22Rv1 (cell line): ENCODE results near the gene OSBPL2.

ENCODE experiments used
- H3K27ac ChIP-seq: fragments of 450-650 bp; 2 replicates; pipeline ENCODE4 v1.5.1; 2017
- CTCF ChIP-seq: fragments of 450-650 bp; IDR thresholded peaks from 2 replicates; pipeline ENCODE4 v1.5.1; 2017; ENCODE audit warnings: mild to moderate bottlenecking
- ZFX ChIP-seq: fragments of 450-650 bp; IDR thresholded peaks from 2 replicates; pipeline ENCODE4 v1.6.1; 2017; ENCODE audit warnings: antibody characterized with exemption, borderline replicate concordance

The OSBPL2 gene

GRCh38 chr20:62269871-62270270 lies 31.6 kb downstream of the OSBPL2 start:
- TF ChIP-seq ZFX = no peak
- TF ChIP-seq CTCF = no peak
- no peak overlapping the region for H3K27ac ChIP-seq

- no peak for TF ChIP-seq ZFX
- TF ChIP-seq CTCF = no peak
- H3K27ac ChIP-seq = no peak overlapping the region
These were observed 33.9 kb downstream of the OSBPL2 start for GRCh38 chr20:62272200-62272599.

- H3K27ac ChIP-seq = no peak overlapping the region
- TF ChIP-seq CTCF (no peak), ZFX (no peak)
These were observed 35.1 kb downstream of the OSBPL2 start for GRCh38 chr20:62273416-62273815.

- TF ChIP-seq ZFX (no peak), CTCF (no peak)
- H3K27ac ChIP-seq = no peak overlapping the region
These were observed 36.1 kb downstream of the OSBPL2 start for GRCh38 chr20:62274332-62274950.

GRCh38 chr20:62275219-62275618 lies 36.9 kb downstream of the OSBPL2 start:
- H3K27ac ChIP-seq = no peak overlapping the region
- no peak for TF ChIP-seq ZFX
- no peak for TF ChIP-seq CTCF

GRCh38 chr20:62276439-62276838 lies 38.1 kb downstream of the OSBPL2 start:
- no peak overlapping the region for H3K27ac ChIP-seq
- TF ChIP-seq CTCF (no peak), ZFX (no peak)

GRCh38 chr20:62277253-62277652 lies 38.9 kb downstream of the OSBPL2 start:
- TF ChIP-seq CTCF = no peak
- no peak for TF ChIP-seq ZFX
- H3K27ac ChIP-seq = no peak overlapping the region
